Gastrocnemius medialis (tissue), 4 donors: ENCODE measurements around the gene IKBKE.

Experiments
- POLR2A ChIP-seq, 2 donors: fragments of 450-650 bp; IDR thresholded peaks; one replicate each; pipeline ENCODE4 v1.6.1; 2017; ENCODE audit warnings: antibody characterized with exemption in 2 of 2, mild to moderate bottlenecking in 2 of 2, moderate library complexity in 2 of 2
- TF ChIP-seq, protein P1 (sequence below), 5 experiments: fragments of 450-650 bp in 3 of 5; fragments of 200-600 bp in 2 of 5; sonication (generic) in 2 of 5; IDR thresholded peaks in 4 of 5; conservative IDR thresholded peaks in 1 of 5; 1 replicate in 4 of 5; 2 replicates in 1 of 5; pipeline ENCODE4 v1.5.1; 2016 to 2019; ENCODE audit warnings: antibody characterized with exemption in 5 of 5, mild to moderate bottlenecking in 3 of 5, moderate library complexity in 3 of 5

GRCh38 chr1:206447422-206447765 lies 22.9 kb upstream of the IKBKE start:
- no peak for TF ChIP-seq POLR2A (IDR thresholded peaks at IDR 0.05)
- TF ChIP-seq, protein P1, sequence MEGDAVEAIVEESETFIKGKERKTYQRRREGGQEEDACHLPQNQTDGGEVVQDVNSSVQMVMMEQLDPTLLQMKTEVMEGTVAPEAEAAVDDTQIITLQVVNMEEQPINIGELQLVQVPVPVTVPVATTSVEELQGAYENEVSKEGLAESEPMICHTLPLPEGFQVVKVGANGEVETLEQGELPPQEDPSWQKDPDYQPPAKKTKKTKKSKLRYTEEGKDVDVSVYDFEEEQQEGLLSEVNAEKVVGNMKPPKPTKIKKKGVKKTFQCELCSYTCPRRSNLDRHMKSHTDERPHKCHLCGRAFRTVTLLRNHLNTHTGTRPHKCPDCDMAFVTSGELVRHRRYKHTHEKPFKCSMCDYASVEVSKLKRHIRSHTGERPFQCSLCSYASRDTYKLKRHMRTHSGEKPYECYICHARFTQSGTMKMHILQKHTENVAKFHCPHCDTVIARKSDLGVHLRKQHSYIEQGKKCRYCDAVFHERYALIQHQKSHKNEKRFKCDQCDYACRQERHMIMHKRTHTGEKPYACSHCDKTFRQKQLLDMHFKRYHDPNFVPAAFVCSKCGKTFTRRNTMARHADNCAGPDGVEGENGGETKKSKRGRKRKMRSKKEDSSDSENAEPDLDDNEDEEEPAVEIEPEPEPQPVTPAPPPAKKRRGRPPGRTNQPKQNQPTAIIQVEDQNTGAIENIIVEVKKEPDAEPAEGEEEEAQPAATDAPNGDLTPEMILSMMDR (IDR thresholded peaks at IDR 0.05 in 4 of 5, conservative IDR thresholded peaks at IDR 0.05 in 1 of 5), result no peak
